ENCODE results near the gene N4BP2L2. TPM values are rescaled to one million over a fixed set of nuclear protein-coding genes. Genes with fewer than 3 reads are reported as not detected.

The N4BP2L2 gene
- total and polyA plus RNA-seq, 2 of the 4 experiments (the other 2 are of a cell fraction): 28.7 to 34.6 TPM

GRCh38 chr13:32582281-32582680, 43.7 kb upstream of the N4BP2L2 start:
- Histone ChIP-seq H3K4ac (ENCODE audit: low read depth, low read length) (no peak overlapping the region), H3K4me1 (ENCODE audit: control insufficient read depth, insufficient read depth, low read length) (0 out of 2 replicates have a peak, but pooled peaks cover 2% of the 10 kb centered on the region), H3K36me3 (ENCODE audit: control insufficient read depth, insufficient read depth, low read length) (no peaks in the 10 kb centered on the region), H4K8ac (ENCODE audit: low read depth in 2 of 2, low read length in 2 of 2) (no peak overlapping the region), H3K56ac (ENCODE audit: extremely low read depth, insufficient read depth, low read length) (no peak overlapping the region), H3K23ac (ENCODE audit: low read depth, low read length) (no peak overlapping the region), H3K9ac (ENCODE audit: low read depth, low read length) (no peak overlapping the region), H2BK120ac (ENCODE audit: low read depth, low read length) (no peak overlapping the region), H3K27ac (ENCODE audit: insufficient read depth, low read length) (no peak overlapping the region), H2BK5ac (ENCODE audit: low read depth, low read length, poor library complexity, severe bottlenecking) (no peak overlapping the region), H3K18ac (ENCODE audit: low read depth, low read length) (no peak overlapping the region), H4K20me1 (ENCODE audit: insufficient read depth, low read length) (peaks cover 2% of the 10 kb centered on the region; the same call in 1 of the 2 replicates), H4K5ac (ENCODE audit: low read depth, low read length) (no peak overlapping the region), H3K4me3 (ENCODE audit: insufficient read depth, low read depth, low read length) (no peak overlapping the region), H3K9me1 (ENCODE audit: insufficient read depth, low read length) (no peaks in the 10 kb centered on the region), H2BK20ac (ENCODE audit: low read depth, low read length) (no peak overlapping the region), H3K9me3 (ENCODE audit: control insufficient read depth, insufficient read depth, low read length) (peaks cover 3% of the 10 kb centered on the region), H2BK15ac (ENCODE audit: low read depth, low read length) (no peak overlapping the region), H3K14ac (replicated peaks; ENCODE audit: low read depth, low read length) (no peak overlapping the region), H2AK9ac (replicated peaks; ENCODE audit: low read depth, low read length, poor library complexity) (no peak overlapping the region), H3K79me1 (ENCODE audit: low read depth in 1 of 2, low read length in 2 of 2) (peaks cover 0 to 2% of the 10 kb centered on the region in 2 experiments; a peak in 2 of 4 replicates), H2AK5ac (ENCODE audit: low read depth, low read length) (no peak overlapping the region), H3K27me3 (ENCODE audit: control insufficient read depth, insufficient read depth, low read length) (no peaks in the 10 kb centered on the region), H4K91ac (ENCODE audit: insufficient read depth, low read depth, low read length) (no peak overlapping the region), H3K4me2 (ENCODE audit: low read depth, low read length) (no peak overlapping the region), H2AFZ (replicated peaks; ENCODE audit: low read length, poor library complexity) (no peak overlapping the region)
- DNase-seq: no peak
- POLR2A ChIA-PET (ENCODE audit: unreplicated experiment): no interaction called here
- intact Hi-C loops (cut with micrococcal nuclease): loop anchor here (5.0 to 10.0 kb wide), 3 partner anchors 335 to 670 kb away; no protein-coding TSS in a partner anchor
- BruUV-seq (replicated peaks): no TSS peak
- no CpG with 5 or more reads among the region's 2 CpGs for WGBS, 2 experiments (ENCODE audit: extremely low coverage in 2 of 2, insufficient read length in 1 of 2)
- dilution Hi-C loops (cut with HindIII; ENCODE audit: low sequenced_read_pairs, unreplicated experiment): no loop called here
- in situ Hi-C loops (cut with MboI; ENCODE audit: low sequenced_read_pairs): loop anchor here (10.0 to 25.0 kb wide), 2 partner anchors 963 to 1130 kb away; no protein-coding TSS in a partner anchor
- no peak for TF ChIP-seq RFX5 (IDR thresholded peaks at IDR 0.05; ENCODE audit: low read depth, low read length)
- no peak for TF ChIP-seq MAZ (IDR thresholded peaks at IDR 0.05; ENCODE audit: borderline replicate concordance, low read depth, low read length)
- no peak for TF ChIP-seq CHD1 (IDR thresholded peaks at IDR 0.05; ENCODE audit: low read depth, low read length)
- TF ChIP-seq, protein P1, sequence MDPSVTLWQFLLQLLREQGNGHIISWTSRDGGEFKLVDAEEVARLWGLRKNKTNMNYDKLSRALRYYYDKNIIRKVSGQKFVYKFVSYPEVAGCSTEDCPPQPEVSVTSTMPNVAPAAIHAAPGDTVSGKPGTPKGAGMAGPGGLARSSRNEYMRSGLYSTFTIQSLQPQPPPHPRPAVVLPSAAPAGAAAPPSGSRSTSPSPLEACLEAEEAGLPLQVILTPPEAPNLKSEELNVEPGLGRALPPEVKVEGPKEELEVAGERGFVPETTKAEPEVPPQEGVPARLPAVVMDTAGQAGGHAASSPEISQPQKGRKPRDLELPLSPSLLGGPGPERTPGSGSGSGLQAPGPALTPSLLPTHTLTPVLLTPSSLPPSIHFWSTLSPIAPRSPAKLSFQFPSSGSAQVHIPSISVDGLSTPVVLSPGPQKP (IDR thresholded peaks at IDR 0.05; ENCODE audit: borderline replicate concordance, low read depth, low read length): no peak
- CTCF ChIA-PET: interaction anchor here (1.1 to 2.0 kb wide), 2 partner anchors 24 to 672 kb away, joined by 3 to 14 read pairs; no protein-coding TSS in a partner anchor
- ATAC-seq (ENCODE audit: low read depth): no peak

All from IMR-90 (cell line).